Ovary (tissue), 3 donors: ENCODE results near the gene MAP6D1.

Experiments used
- CTCF ChIP-seq, 3 donors: fragments of 450-650 bp in 2 of 3; fragments of 200-600 bp in 1 of 3; IDR thresholded peaks; one replicate each; pipeline versions ENCODE4 v1.5.1 to v1.8.0; 2016 to 2022; ENCODE audit warnings: antibody characterized with exemption in 3 of 3, mild to moderate bottlenecking in 1 of 3
- EP300 ChIP-seq: sonication (generic); formaldehyde crosslinking; IDR thresholded peaks from one replicate; pipeline ENCODE4 v1.6.1; 2017; ENCODE audit warnings: antibody characterized with exemption
- POLR2A ChIP-seq: fragments of 450-650 bp; IDR thresholded peaks from one replicate; pipeline ENCODE4 v1.6.1; 2017; ENCODE audit warnings: antibody characterized with exemption, mild to moderate bottlenecking, moderate library complexity
- donor health status: DM: no; HTN: no; CAD: no.

DNA sequence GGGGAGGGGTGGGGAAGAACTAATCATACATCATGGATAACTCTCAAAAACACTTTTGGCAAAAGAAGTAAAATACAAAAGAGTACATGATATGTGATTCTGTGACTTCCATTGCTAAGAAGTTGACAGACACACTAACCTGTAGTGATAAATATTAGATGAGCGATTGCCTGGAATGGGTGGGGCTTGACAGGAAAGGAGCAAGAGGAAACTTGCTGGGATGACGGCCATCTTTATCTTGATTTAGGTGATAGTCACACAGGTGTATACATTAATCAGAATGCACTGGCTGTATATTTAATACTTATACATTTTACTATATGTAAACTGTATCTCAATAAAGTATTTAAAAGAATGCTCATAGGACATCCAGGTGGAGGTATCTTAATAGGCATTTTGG is 46.2 kb upstream of the MAP6D1 start:
- TF ChIP-seq EP300 (no peak), POLR2A (no peak), CTCF (IDR thresholded peaks at IDR 0.05) (no peak)
